Measurements from ENCODE around the gene NYAP2. TPM values are rescaled to one million over a fixed set of nuclear protein-coding genes. Genes with fewer than 3 reads are reported as not detected.

Gene NYAP2
- under 0.01 TPM in 1 of 2 replicates, not detected in the other for total RNA-seq (2012; rRNA removed)

GRCh38 chr2:225399504-225399903, at the start of gene NYAP2:
TSS of gene NYAP2 (plus strand) at chr2:225399710. CDS start at chr2:225408881, 9,171 bp downstream.
- H3K4me1 ChIP-seq (ENCODE audit: control insufficient read depth, insufficient read depth, low read length): no peaks in the 10 kb centered on the region
- H3K9me3 ChIP-seq (replicated peaks; ENCODE audit: low read length): no peaks in the 10 kb centered on the region
- peaks cover 9% of the 10 kb centered on the region for H3K27me3 ChIP-seq (ENCODE audit: control insufficient read depth, insufficient read depth, low read length)
- no peak within 1 kb of the TSS for H3K9ac ChIP-seq (ENCODE audit: low read depth, low read length)
- H3K36me3 ChIP-seq (ENCODE audit: insufficient read depth, low read length): no peaks in the 10 kb centered on the region
- no peak within 1 kb of the TSS for H3K4me2 ChIP-seq (ENCODE audit: low read length)
- no peak within 1 kb of the TSS for H3K4me3 ChIP-seq (ENCODE audit: low read length)

- Histone ChIP-seq H3K4me2 (ENCODE audit: low read length) (no peak overlapping the region), H3K27me3 (ENCODE audit: control insufficient read depth, insufficient read depth, low read length) (no peaks in the 10 kb centered on the region), H3K36me3 (ENCODE audit: insufficient read depth, low read length) (no peaks in the 10 kb centered on the region)
These were observed 45.9 kb upstream of the NYAP2 start for GRCh38 chr2:225353579-225354085.

GRCh38 chr2:225354281-225354774, 45.2 kb upstream of the NYAP2 start:
- Histone ChIP-seq H3K27me3 (ENCODE audit: control insufficient read depth, insufficient read depth, low read length) (no peaks in the 10 kb centered on the region), H3K9ac (ENCODE audit: low read depth, low read length) (no peak overlapping the region), H3K36me3 (ENCODE audit: insufficient read depth, low read length) (no peaks in the 10 kb centered on the region), H3K4me3 (ENCODE audit: low read length) (no peak overlapping the region), H3K4me1 (ENCODE audit: control insufficient read depth, insufficient read depth, low read length) (peaks cover 11% of the 10 kb centered on the region), H3K9me3 (replicated peaks; ENCODE audit: low read length) (no peaks in the 10 kb centered on the region), H3K4me2 (ENCODE audit: low read length) (peak overlapping the region; percentile 33)

More at GRCh38 chr2:225353579-225354085, 45.9 kb upstream of the NYAP2 start:
- Histone ChIP-seq H3K9ac (ENCODE audit: low read depth, low read length) (no peak overlapping the region), H3K9me3 (replicated peaks; ENCODE audit: low read length) (no peaks in the 10 kb centered on the region), H3K4me3 (ENCODE audit: low read length) (no peak overlapping the region), H3K4me1 (ENCODE audit: control insufficient read depth, insufficient read depth, low read length) (peaks cover 11% of the 10 kb centered on the region)

GRCh38 chr2:225355788-225356187, 43.7 kb upstream of the NYAP2 start:
- Histone ChIP-seq H3K9ac (ENCODE audit: low read depth, low read length) (no peak overlapping the region), H3K4me1 (ENCODE audit: control insufficient read depth, insufficient read depth, low read length) (peaks cover 11% of the 10 kb centered on the region), H3K4me2 (ENCODE audit: low read length) (no peak overlapping the region), H3K9me3 (replicated peaks; ENCODE audit: low read length) (no peaks in the 10 kb centered on the region), H3K27me3 (ENCODE audit: control insufficient read depth, insufficient read depth, low read length) (no peaks in the 10 kb centered on the region), H3K36me3 (ENCODE audit: insufficient read depth, low read length) (no peaks in the 10 kb centered on the region), H3K4me3 (ENCODE audit: low read length) (no peak overlapping the region)

- H3K9ac ChIP-seq (ENCODE audit: low read depth, low read length): no peak overlapping the region
- no peaks in the 10 kb centered on the region for H3K27me3 ChIP-seq (ENCODE audit: control insufficient read depth, insufficient read depth, low read length)
- H3K4me3 ChIP-seq (ENCODE audit: low read length): no peak overlapping the region
- H3K36me3 ChIP-seq (ENCODE audit: insufficient read depth, low read length): no peaks in the 10 kb centered on the region
- no peak overlapping the region for H3K4me2 ChIP-seq (ENCODE audit: low read length)
- H3K9me3 ChIP-seq (replicated peaks; ENCODE audit: low read length): no peaks in the 10 kb centered on the region
- no peaks in the 10 kb centered on the region for H3K4me1 ChIP-seq (ENCODE audit: control insufficient read depth, insufficient read depth, low read length)
These were observed 32.8 kb upstream of the NYAP2 start for GRCh38 chr2:225366731-225367130.

- H3K36me3 ChIP-seq (ENCODE audit: insufficient read depth, low read length): no peaks in the 10 kb centered on the region
These were observed 32.0 kb upstream of the NYAP2 start for GRCh38 chr2:225367482-225367881.

GRCh38 chr2:225378984-225379383, 20.5 kb upstream of the NYAP2 start:
- no peak overlapping the region for H3K4me3 ChIP-seq (ENCODE audit: low read length)
- H3K9ac ChIP-seq (ENCODE audit: low read depth, low read length): no peak overlapping the region
- H3K4me2 ChIP-seq (ENCODE audit: low read length): no peak overlapping the region
- H3K36me3 ChIP-seq (ENCODE audit: insufficient read depth, low read length): no peaks in the 10 kb centered on the region
- H3K4me1 ChIP-seq (ENCODE audit: control insufficient read depth, insufficient read depth, low read length): no peaks in the 10 kb centered on the region
- H3K9me3 ChIP-seq (replicated peaks; ENCODE audit: low read length): no peaks in the 10 kb centered on the region
- H3K27me3 ChIP-seq (ENCODE audit: control insufficient read depth, insufficient read depth, low read length): peaks cover 30% of the 10 kb centered on the region

More at GRCh38 chr2:225367482-225367881, 32.0 kb upstream of the NYAP2 start:
- Histone ChIP-seq H3K27me3 (ENCODE audit: control insufficient read depth, insufficient read depth, low read length) (no peaks in the 10 kb centered on the region), H3K4me2 (ENCODE audit: low read length) (no peak overlapping the region), H3K4me1 (ENCODE audit: control insufficient read depth, insufficient read depth, low read length) (no peaks in the 10 kb centered on the region), H3K4me3 (ENCODE audit: low read length) (no peak overlapping the region), H3K9ac (ENCODE audit: low read depth, low read length) (no peak overlapping the region), H3K9me3 (replicated peaks; ENCODE audit: low read length) (no peaks in the 10 kb centered on the region)

GRCh38 chr2:225379856-225380255, 19.7 kb upstream of the NYAP2 start:
- H3K9ac ChIP-seq (ENCODE audit: low read depth, low read length): no peak overlapping the region
- no peaks in the 10 kb centered on the region for H3K4me1 ChIP-seq (ENCODE audit: control insufficient read depth, insufficient read depth, low read length)
- H3K4me3 ChIP-seq (ENCODE audit: low read length): no peak overlapping the region
- no peaks in the 10 kb centered on the region for H3K9me3 ChIP-seq (replicated peaks; ENCODE audit: low read length)
- no peaks in the 10 kb centered on the region for H3K36me3 ChIP-seq (ENCODE audit: insufficient read depth, low read length)
- H3K27me3 ChIP-seq (ENCODE audit: control insufficient read depth, insufficient read depth, low read length): peaks cover 23% of the 10 kb centered on the region
- no peak overlapping the region for H3K4me2 ChIP-seq (ENCODE audit: low read length)

- Histone ChIP-seq H3K4me2 (ENCODE audit: low read length) (no peak overlapping the region), H3K4me3 (ENCODE audit: low read length) (no peak overlapping the region), H3K27me3 (ENCODE audit: control insufficient read depth, insufficient read depth, low read length) (peaks cover 11% of the 10 kb centered on the region), H3K9me3 (replicated peaks; ENCODE audit: low read length) (no peaks in the 10 kb centered on the region), H3K9ac (ENCODE audit: low read depth, low read length) (no peak overlapping the region), H3K36me3 (ENCODE audit: insufficient read depth, low read length) (no peaks in the 10 kb centered on the region), H3K4me1 (ENCODE audit: control insufficient read depth, insufficient read depth, low read length) (no peaks in the 10 kb centered on the region)
These were observed 17.9 kb upstream of the NYAP2 start for GRCh38 chr2:225381609-225382008.

- Histone ChIP-seq H3K27me3 (ENCODE audit: control insufficient read depth, insufficient read depth, low read length) (peaks cover 9% of the 10 kb centered on the region), H3K4me2 (ENCODE audit: low read length) (no peak overlapping the region), H3K9ac (ENCODE audit: low read depth, low read length) (no peak overlapping the region), H3K36me3 (ENCODE audit: insufficient read depth, low read length) (no peaks in the 10 kb centered on the region), H3K9me3 (replicated peaks; ENCODE audit: low read length) (no peaks in the 10 kb centered on the region), H3K4me3 (ENCODE audit: low read length) (no peak overlapping the region), H3K4me1 (ENCODE audit: control insufficient read depth, insufficient read depth, low read length) (no peaks in the 10 kb centered on the region)
These were observed 1.1 kb upstream of the NYAP2 start for GRCh38 chr2:225398372-225398771.

- Histone ChIP-seq H3K4me1 (ENCODE audit: control insufficient read depth, insufficient read depth, low read length) (no peaks in the 10 kb centered on the region), H3K27me3 (ENCODE audit: control insufficient read depth, insufficient read depth, low read length) (peaks cover 10% of the 10 kb centered on the region), H3K4me3 (ENCODE audit: low read length) (no peak overlapping the region), H3K36me3 (ENCODE audit: insufficient read depth, low read length) (no peaks in the 10 kb centered on the region), H3K9me3 (replicated peaks; ENCODE audit: low read length) (no peaks in the 10 kb centered on the region), H3K4me2 (ENCODE audit: low read length) (no peak overlapping the region), H3K9ac (ENCODE audit: low read depth, low read length) (no peak overlapping the region)
These were observed 576 bp downstream of the NYAP2 start for GRCh38 chr2:225400060-225400511.

All from skeletal muscle satellite cell (primary cell).